K562 (cell line): ENCODE results near the gene CTBS. TPM values are rescaled to one million over a fixed set of nuclear protein-coding genes. Genes with fewer than 3 reads are reported as not detected.

Source experiments
- ATAC-seq: fragments of 200-7000 bp; cut with Tn5 transposase; 3 replicates; pipeline ENCODE4 v1.9.1; 2020; ENCODE audit warnings: moderate library complexity
- BruUV-seq: library from RNA; stranded (reverse); fragments of 400-500 nt; replicated peaks from 2 replicates; lab custom pipeline; 2021; lab: Mats Ljungman, UMichigan
- CTCF ChIA-PET: fragments of 300-600 bp; formaldehyde crosslinking; extraction: SDS; loops from one replicate; lab custom pipeline; 2021; ENCODE audit warnings: low intra/inter-chr PET ratio; lab: Yijun Ruan, JAX
- POLR2A ChIA-PET: fragments of 300-600, 350-650 bp; sonication (Branson Sonifier 250); formaldehyde crosslinking; extraction: SDS; loops from one replicate; lab custom pipeline; 2021; ENCODE audit warnings: antibody characterized with exemption, inconsistent platforms; lab: Yijun Ruan, JAX
- DNase-seq, 4 experiments: peaks; one replicate each; pipeline versions ENCODE4 v3.0.0 to v3.0.0-alpha.2; 2011 to 2018; ENCODE audit warnings: low spot score in 3 of 4, mixed read lengths in 3 of 4; ENCODE audit errors: extremely low read depth in 1 of 4
- FAIRE-seq: peaks from 2 replicates; lab custom pipeline; 2011; peaks lifted over from hg19 to GRCh38; lab: Jason Lieb, UNC
- H2AFZ ChIP-seq: 2 replicates; pipeline ENCODE4 v1.6.0; 2011; ENCODE audit warnings: low read depth, low read length, control low read depth, inconsistent platforms
- H3K27ac ChIP-seq: fragments of 200-600 bp; 3 replicates; pipeline ENCODE4 v1.8.0; 2011; ENCODE audit warnings: low read depth, mild to moderate bottlenecking, control low read depth, inconsistent platforms, low read length, moderate library complexity, mixed read lengths; ENCODE audit errors: extremely low read depth
- H3K27me3 ChIP-seq, 2 experiments: fragments of 300-600 bp in 1 of 2; 2 replicates in 1 of 2; 3 replicates in 1 of 2; pipeline versions ENCODE4 v1.6.0 to v1.8.0; 2011; ENCODE audit warnings: inconsistent platforms in 2 of 2, low read length in 2 of 2, mild to moderate bottlenecking in 1 of 2, mixed read lengths in 1 of 2, moderate library complexity in 1 of 2; ENCODE audit not compliant: control insufficient read depth in 2 of 2, insufficient read depth in 2 of 2
- H3K36me3 ChIP-seq: fragments of 300-600 bp; 3 replicates; pipeline ENCODE4 v1.8.0; 2011; ENCODE audit warnings: mild to moderate bottlenecking, low read length, inconsistent platforms; ENCODE audit not compliant: control insufficient read depth, insufficient read depth
- H3K4me1 ChIP-seq, 2 experiments: fragments of 200-600 bp in 1 of 2; replicated peaks in 1 of 2; 2 replicates in 1 of 2; 3 replicates in 1 of 2; pipeline versions ENCODE4 v1.5.1 to v1.8.0; 2011; ENCODE audit warnings: inconsistent platforms in 2 of 2, low read length in 2 of 2, mild to moderate bottlenecking in 1 of 2, mixed read lengths in 1 of 2, moderate library complexity in 1 of 2; ENCODE audit not compliant: control insufficient read depth in 2 of 2, insufficient read depth in 2 of 2
- H3K4me2 ChIP-seq: 2 replicates; pipeline ENCODE4 v1.6.1; 2011; ENCODE audit warnings: low read length, control low read depth, inconsistent platforms, mixed read lengths; ENCODE audit not compliant: insufficient read depth
- H3K4me3 ChIP-seq: fragments of 200-600 bp; sonication (generic), shearing (Covaris generic); 2 replicates; pipeline ENCODE4 v1.5.1; 2016; ENCODE audit warnings: control low read depth, inconsistent platforms
- H3K79me2 ChIP-seq: fragments of 200-600 bp; 3 replicates; pipeline ENCODE4 v1.8.0; 2011; ENCODE audit warnings: low read length, inconsistent platforms; ENCODE audit not compliant: control insufficient read depth, insufficient read depth
- H3K9ac ChIP-seq, 2 experiments: 2 replicates each; pipeline versions ENCODE4 v1.6.0 to v1.6.1; 2011; ENCODE audit warnings: low read depth in 2 of 2, low read length in 2 of 2, control low read depth in 1 of 2, inconsistent platforms in 1 of 2, mild to moderate bottlenecking in 1 of 2, mixed read lengths in 1 of 2; ENCODE audit not compliant: insufficient read depth in 1 of 2
- H3K9me1 ChIP-seq: one replicate; pipeline ENCODE4 v1.6.0; 2011; ENCODE audit warnings: inconsistent platforms, mild to moderate bottlenecking, low read length, moderate library complexity; ENCODE audit not compliant: control insufficient read depth, insufficient read depth
- H3K9me3 ChIP-seq: replicated peaks from 2 replicates; pipeline ENCODE4 v1.5.1; 2011; ENCODE audit warnings: low read depth, low read length, inconsistent platforms; ENCODE audit not compliant: control insufficient read depth, insufficient read depth
- H4K20me1 ChIP-seq: replicated peaks from 2 replicates; pipeline ENCODE4 v1.6.1; 2011; ENCODE audit warnings: low read length, inconsistent platforms, mixed read lengths; ENCODE audit not compliant: control insufficient read depth, insufficient read depth
- CUX1 ChIP-seq: fragments of 200-800 bp; sonication (Bioruptor generic); IDR thresholded peaks from 2 replicates; pipeline ENCODE4 v1.6.1; 2016; ENCODE audit warnings: missing genetic modification characterization, missing compliant biosample characterization
- ZNF444 ChIP-seq: fragments of 250-450 bp; sonication (Bioruptor Pico); IDR thresholded peaks from 2 replicates; pipeline ENCODE4 v1.4.0; 2020; ENCODE audit warnings: mild to moderate bottlenecking, moderate library complexity
- WGBS: fragments of 100-300 bp; shearing (Covaris generic); methylation state at CpG from one replicate; pipeline ENCODE4 v1.1.6; 2016; ENCODE audit warnings: low coverage, mixed read lengths; ENCODE audit not compliant: insufficient coverage; ENCODE audit errors: missing lambda C conversion rate; 5-methylcytosine and 5-hydroxymethylcytosine counted together
- in situ Hi-C: fragments of 300-500 bp; cut with MboI; formaldehyde crosslinking; loops from 4 replicates; pipeline ENCODE4 v1.15.0; 2018; ENCODE audit warnings: inconsistent platforms, mixed read lengths
- intact Hi-C: fragments of 100-400 bp; cut with micrococcal nuclease; formaldehyde crosslinking; loops from 2 replicates; pipeline ENCODE4 v1.14.2; 2022
- polyA plus RNA-seq, 8 experiments: library from polyadenylated mRNA; depleted of rRNA in 4 of 8; stranded (reverse) in 5 of 8; unstranded in 3 of 8; fragments of >200 nt; fragmentation: Nextera tagmentation in 2 of 8; fragmentation: Illumina TruSeq in 1 of 8; extraction: Ambion mirVana in 2 of 8; extraction: Trizol in 1 of 8; gene quantifications; 2 replicates each; pipeline versions ENCODE4 v1.2.1 to v1.2.3, GENCODE V29; 2011 to 2014; ENCODE audit warnings: inconsistent platforms in 1 of 8, missing spikeins in 1 of 8
- total RNA-seq, 7 experiments: library from RNA; depleted of rRNA in 6 of 7; stranded (reverse); fragments of >200 nt in 6 of 7; fragmentation: Illumina TruSeq in 2 of 7; extraction: Trizol in 2 of 7; gene quantifications; 2 replicates each; pipeline versions ENCODE4 v1.2.1 to v1.2.3, GENCODE V29; 2011 to 2021; ENCODE audit warnings: low replicate concordance in 1 of 7

The CTBS gene
- total and polyA plus RNA-seq, 9 of the 15 experiments (the other 6 are each of a cell fraction or from before 2014, with no cell fraction given): 3.0 to 19.8 (median 9.9) TPM

- intact Hi-C loops: no loop called here
- H2AFZ ChIP-seq: peak overlapping the region; percentile 98
- H3K4me1 ChIP-seq: peaks cover 0 to 21% of the 10 kb centered on the region in 2 experiments; a peak in 3 of 5 replicates
- no peak for TF ChIP-seq ZNF444
- 0 out of 2 replicates have a peak, but pooled peaks have one; percentile 61 for TF ChIP-seq CUX1
- no peaks in the 10 kb centered on the region for H3K36me3 ChIP-seq
- H4K20me1 ChIP-seq: no peaks in the 10 kb centered on the region
- in situ Hi-C loops: no loop called here
- POLR2A ChIA-PET: interaction anchor here (2.0 kb wide), 1 partner anchor 10 kb away, joined by 13 read pairs; the partner anchor contains the start of gene CTBS
- peak; percentile 26 for FAIRE-seq
- CTCF ChIA-PET: no interaction called here
- WGBS: 51% methylated on average over 10 of the region's 10 CpGs
- peak overlapping the region in 1 of 2 experiments; percentile 18; a peak in 1 of 4 replicates for H3K9ac ChIP-seq
- H3K79me2 ChIP-seq: no peaks in the 10 kb centered on the region
- no TSS peak for BruUV-seq
- ATAC-seq: peak; percentile 31
- no peaks in the 10 kb centered on the region for H3K27me3 ChIP-seq
- no peaks in the 10 kb centered on the region for H3K9me1 ChIP-seq
- H3K9me3 ChIP-seq: no peaks in the 10 kb centered on the region
- H3K4me2 ChIP-seq: peak overlapping the region; percentile 68
- peak overlapping the region; percentile 76 for H3K27ac ChIP-seq
- DNase-seq: peak in 2 of 4 experiments; percentile 17 to 27
- H3K4me3 ChIP-seq: no peak overlapping the region
Measured at GRCh38 chr1:84583648-84584047, 9.4 kb upstream of the CTBS start.
